H1 (cell line): ENCODE measurements around the gene DOCK1. TPM values are rescaled to one million over a fixed set of nuclear protein-coding genes. Genes with fewer than 3 reads are reported as not detected.

Experiments
- CTCF ChIA-PET: fragments of 300-600 bp; sonication (Branson Sonifier 250); formaldehyde crosslinking; loops from one replicate; lab custom pipeline; 2021; ENCODE audit not compliant: partially characterized antibody; lab: Charles Lee
- POLR2A ChIA-PET: fragments of 300-600 bp; sonication (Branson Sonifier 250); formaldehyde crosslinking; loops from one replicate; lab custom pipeline; 2021; ENCODE audit warnings: inconsistent platforms; ENCODE audit not compliant: partially characterized antibody; lab: Charles Lee
- DNase-seq, 2 experiments: peaks; one replicate each; pipeline versions ENCODE4 v3.0.0 to v3.0.0-alpha.2; 2010 to 2022; ENCODE audit warnings: low spot score in 2 of 2, low read depth in 1 of 2, mixed read lengths in 1 of 2
- FAIRE-seq: peaks from 2 replicates; lab custom pipeline; 2011; peaks lifted over from hg19 to GRCh38; lab: Jason Lieb, UNC
- H2AFZ ChIP-seq: 2 replicates; pipeline ENCODE4 v1.8.1; 2012; ENCODE audit warnings: low read length, inconsistent platforms
- H2AK5ac ChIP-seq: 2 replicates; pipeline ENCODE4 v1.6.1; 2013; ENCODE audit warnings: low read depth, low read length
- H2BK120ac ChIP-seq: replicated peaks from 2 replicates; pipeline ENCODE3; 2013; ENCODE audit warnings: low read depth, low read length, inconsistent platforms
- H2BK12ac ChIP-seq: 2 replicates; pipeline ENCODE4 v1.6.1; 2013; ENCODE audit warnings: low read depth, low read length
- H2BK15ac ChIP-seq: 2 replicates; pipeline ENCODE4 v1.6.1; 2013; ENCODE audit warnings: low read length
- H2BK20ac ChIP-seq: 2 replicates; pipeline ENCODE4 v1.6.1; 2013; ENCODE audit warnings: low read length
- H2BK5ac ChIP-seq: 2 replicates; pipeline ENCODE4 v1.6.1; 2013; ENCODE audit warnings: low read depth, low read length
- H3K14ac ChIP-seq: 2 replicates; pipeline ENCODE4 v1.6.1; 2013; ENCODE audit warnings: inconsistent platforms; ENCODE audit not compliant: insufficient read length
- H3K18ac ChIP-seq: 2 replicates; pipeline ENCODE4 v1.6.1; 2013; ENCODE audit warnings: low read length; ENCODE audit errors: extremely low read depth
- H3K23ac ChIP-seq: 2 replicates; pipeline ENCODE4 v1.6.1; 2013; ENCODE audit warnings: inconsistent platforms; ENCODE audit not compliant: insufficient read length
- H3K23me2 ChIP-seq: 2 replicates; pipeline ENCODE4 v1.6.1; 2013; ENCODE audit warnings: low read depth, low read length
- H3K27ac ChIP-seq: 2 replicates; pipeline ENCODE4 v1.6.1; 2011; ENCODE audit warnings: low read depth, low read length, inconsistent platforms
- H3K27me3 ChIP-seq, 4 experiments: replicated peaks in 1 of 4; 1 replicate in 1 of 4; 2 replicates in 3 of 4; pipeline versions ENCODE4 v1.6.1 to v1.8.1; 2011 to 2013; ENCODE audit warnings: low read length in 3 of 4, mild to moderate bottlenecking in 3 of 4, inconsistent platforms in 2 of 4, mixed read lengths in 2 of 4, moderate library complexity in 1 of 4; ENCODE audit not compliant: control insufficient read depth in 3 of 4, insufficient read depth in 3 of 4; ENCODE audit errors: extremely low read depth in 1 of 4
- H3K36me3 ChIP-seq, 4 experiments: 2 replicates each; pipeline versions ENCODE4 v1.6.1 to v1.8.1; 2011 to 2013; ENCODE audit warnings: mild to moderate bottlenecking in 4 of 4, low read length in 3 of 4, moderate library complexity in 2 of 4, control low read depth in 1 of 4, inconsistent platforms in 1 of 4; ENCODE audit not compliant: insufficient read depth in 4 of 4, control insufficient read depth in 2 of 4
- H3K4ac ChIP-seq: replicated peaks from 2 replicates; pipeline ENCODE3; 2013; ENCODE audit warnings: low read length, low read depth, mixed read lengths, inconsistent platforms; ENCODE audit not compliant: insufficient read length
- H3K4me1 ChIP-seq, 4 experiments: replicated peaks in 1 of 4; 1 replicate in 1 of 4; 2 replicates in 3 of 4; pipeline versions ENCODE4 v1.6.1 to v1.8.1; 2011 to 2013; ENCODE audit warnings: low read length in 3 of 4, inconsistent platforms in 2 of 4, mixed read lengths in 1 of 4; ENCODE audit not compliant: insufficient read depth in 4 of 4, control insufficient read depth in 3 of 4
- H3K4me2 ChIP-seq, 2 experiments: 2 replicates each; pipeline versions ENCODE4 v1.6.1 to v1.8.1; 2011 to 2013; ENCODE audit warnings: low read depth in 2 of 2, low read length in 2 of 2, control low read depth in 1 of 2, inconsistent platforms in 1 of 2, mild to moderate bottlenecking in 1 of 2; ENCODE audit not compliant: insufficient read depth in 1 of 2
- H3K4me3 ChIP-seq, 4 experiments: fragments of 200-600, 300-600 bp in 1 of 4; sonication (generic), shearing (Covaris generic), sonication (Bioruptor Twin) in 1 of 4; 2 replicates each; pipeline versions ENCODE4 v1.5.1 to v1.8.1; 2011 to 2016; ENCODE audit warnings: low read length in 4 of 4, low read depth in 3 of 4, control low read depth in 2 of 4, inconsistent platforms in 2 of 4, mild to moderate bottlenecking in 2 of 4, mixed read lengths in 1 of 4, moderate library complexity in 1 of 4; ENCODE audit not compliant: insufficient read depth in 2 of 4; ENCODE audit errors: extremely low read depth in 1 of 4
- H3K56ac ChIP-seq: replicated peaks from 2 replicates; pipeline ENCODE3; 2013; ENCODE audit warnings: low read depth, mild to moderate bottlenecking, mixed read lengths, low read length, inconsistent platforms; ENCODE audit not compliant: insufficient read length
- H3K79me1 ChIP-seq: 2 replicates; pipeline ENCODE4 v1.6.1; 2013; ENCODE audit warnings: low read depth, low read length, control low read depth
- H3K79me2 ChIP-seq, 2 experiments: 2 replicates each; pipeline versions ENCODE4 v1.6.1 to v1.8.1; 2012 to 2013; ENCODE audit warnings: low read length in 2 of 2, mild to moderate bottlenecking in 2 of 2, inconsistent platforms in 1 of 2; ENCODE audit not compliant: insufficient read depth in 2 of 2, control insufficient read depth in 1 of 2
- H3K9ac ChIP-seq, 4 experiments: replicated peaks in 1 of 4; 1 replicate in 1 of 4; 2 replicates in 3 of 4; pipeline versions ENCODE4 v1.6.1 to v1.8.1; 2011 to 2013; ENCODE audit warnings: low read depth in 3 of 4, low read length in 3 of 4, control low read depth in 2 of 4, mild to moderate bottlenecking in 2 of 4, moderate library complexity in 2 of 4, inconsistent platforms in 1 of 4; ENCODE audit errors: extremely low read depth in 1 of 4
- H3K9me3 ChIP-seq, 2 experiments: 2 replicates each; pipeline versions ENCODE4 v1.6.1 to v1.8.1; 2012 to 2013; ENCODE audit warnings: mild to moderate bottlenecking in 2 of 2, moderate library complexity in 2 of 2, control low read depth in 1 of 2, inconsistent platforms in 1 of 2, low read depth in 1 of 2, low read length in 1 of 2, mixed read lengths in 1 of 2; ENCODE audit not compliant: insufficient read depth in 2 of 2
- H4K20me1 ChIP-seq, 2 experiments: replicated peaks in 1 of 2; 2 replicates each; pipeline versions ENCODE3 to v1.8.1; 2011 to 2013; ENCODE audit warnings: inconsistent platforms in 2 of 2, low read length in 2 of 2, mild to moderate bottlenecking in 1 of 2; ENCODE audit not compliant: insufficient read depth in 2 of 2, control insufficient read depth in 1 of 2
- H4K5ac ChIP-seq: 2 replicates; pipeline ENCODE4 v1.6.1; 2013; ENCODE audit warnings: low read length, low read depth, mixed read lengths, inconsistent platforms; ENCODE audit not compliant: insufficient read length
- H4K8ac ChIP-seq: 2 replicates; pipeline ENCODE4 v1.8.0; 2013; ENCODE audit warnings: mild to moderate bottlenecking, moderate library complexity, low read length, inconsistent platforms; ENCODE audit not compliant: insufficient read depth; ENCODE audit errors: extremely low read depth
- H4K91ac ChIP-seq: replicated peaks from 2 replicates; pipeline ENCODE3; 2013; ENCODE audit warnings: low read length, mixed read lengths, inconsistent platforms; ENCODE audit not compliant: insufficient read length
- CBX5 ChIP-seq: fragments of 300-800, 300-1000 bp; sonication (generic); IDR thresholded peaks from 2 replicates; pipeline ENCODE4 v1.7.1; 2016; ENCODE audit warnings: antibody characterized with exemption, low read length, low read depth
- CBX8 ChIP-seq: fragments of 300-800, 300-1000 bp; sonication (generic); IDR thresholded peaks from 2 replicates; pipeline ENCODE4 v1.7.1; 2016; ENCODE audit warnings: low read depth, low read length, borderline replicate concordance
- EGR1 ChIP-seq: IDR thresholded peaks from 2 replicates; pipeline ENCODE4 v1.6.1; 2011; ENCODE audit warnings: low read depth, low read length, borderline replicate concordance
- FOSL1 ChIP-seq: IDR thresholded peaks from 2 replicates; pipeline ENCODE4 v1.6.1; 2011; ENCODE audit warnings: mild to moderate bottlenecking, low read depth, low read length, moderate library complexity; ENCODE audit not compliant: insufficient read depth
- GABPA ChIP-seq: IDR thresholded peaks from 2 replicates; pipeline ENCODE4 v1.6.1; 2011; ENCODE audit warnings: mild to moderate bottlenecking, low read length, moderate library complexity, borderline replicate concordance; ENCODE audit not compliant: insufficient read depth
- KDM1A ChIP-seq: fragments of 200-600, 300-600 bp; sonication (generic); IDR thresholded peaks from 2 replicates; pipeline ENCODE4 v1.7.1; 2016; ENCODE audit warnings: mild to moderate bottlenecking, low read length, borderline replicate concordance
- KDM5A ChIP-seq: fragments of 200-600 bp; IDR thresholded peaks from 2 replicates; pipeline ENCODE4 v1.7.1; 2012; ENCODE audit warnings: mild to moderate bottlenecking, low read length, inconsistent platforms, mixed read lengths
- POU5F1 ChIP-seq: IDR thresholded peaks from 2 replicates; pipeline ENCODE4 v1.6.1; 2011; ENCODE audit warnings: low read depth, mild to moderate bottlenecking, low read length, moderate library complexity
- RXRA ChIP-seq: IDR thresholded peaks from 2 replicates; pipeline ENCODE4 v1.6.1; 2011; ENCODE audit warnings: low read depth, mild to moderate bottlenecking, low read length, moderate library complexity; ENCODE audit not compliant: insufficient read depth
- TCF12 ChIP-seq: IDR thresholded peaks from 2 replicates; pipeline ENCODE4 v1.6.1; 2011; ENCODE audit warnings: low read depth, mild to moderate bottlenecking, low read length
- WGBS, 2 experiments: shearing (Covaris generic) in 1 of 2; methylation state at CpG; one replicate each; pipeline versions ENCODE4 v1.1.6 to v1.1.7; 2013 to 2015; ENCODE audit warnings: low lambda C conversion rate in 2 of 2, mixed read lengths in 2 of 2, inconsistent platforms in 1 of 2, low coverage in 1 of 2, missing lambda C conversion rate in 1 of 2; ENCODE audit not compliant: insufficient replicate concordance in 2 of 2, insufficient coverage in 1 of 2, insufficient read length in 1 of 2; ENCODE audit errors: extremely low coverage in 1 of 2, missing lambda C conversion rate in 1 of 2; 5-methylcytosine and 5-hydroxymethylcytosine counted together
- polyA plus RNA-seq, 7 experiments: library from polyadenylated mRNA; depleted of rRNA in 3 of 7; stranded (reverse) in 5 of 7; unstranded in 2 of 7; fragments of >200 nt in 5 of 7; fragments of 200-250 nt in 2 of 7; gene quantifications; 1 replicate in 5 of 7; 2 replicates in 1 of 7; 4 replicates in 1 of 7; pipeline versions ENCODE4 v1.2.1 to v1.2.3, GENCODE V29; 2011 to 2013; ENCODE audit warnings: missing spikeins in 2 of 7, mixed read lengths in 2 of 7
- total RNA-seq: library from RNA; stranded (reverse); fragmentation: NEBNext Ultra II Directional; extraction: Animal tissue kit (Norgen Biotek cat#: 25700); gene quantifications from 2 replicates; pipeline ENCODE4 v1.2.1, GENCODE V29; 2021

DOCK1 gene
- total and polyA plus RNA-seq, 2 of the 8 experiments (the other 6 are each of a cell fraction or from before 2014, with no cell fraction given), result 11.6 to 53.0 TPM

DNA sequence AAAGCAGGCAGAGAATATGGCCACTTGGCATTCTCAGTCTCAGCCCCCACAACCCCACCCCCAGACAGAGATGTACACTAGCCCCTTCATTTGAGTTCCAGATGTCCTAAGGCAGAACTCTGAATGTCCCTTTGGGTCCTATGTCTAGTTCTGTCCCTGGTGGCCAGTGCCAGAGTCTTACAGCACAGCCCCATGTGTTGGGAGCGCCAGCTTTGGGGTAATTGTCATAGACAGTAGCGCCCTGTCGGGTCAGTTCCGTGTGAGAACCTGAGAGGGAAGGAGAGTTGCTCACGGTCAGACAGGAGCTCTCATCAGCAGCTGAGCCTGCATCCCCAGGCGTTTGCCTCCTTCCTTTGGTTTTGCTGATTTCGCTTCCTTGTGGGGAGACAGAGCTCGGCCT is 386.1 kb downstream of the DOCK1 start:
- Histone ChIP-seq H3K18ac (no peak overlapping the region), H3K9ac (no peak overlapping the region), H3K79me2 (no peaks in the 10 kb centered on the region; a peak in 1 of 4 replicates), H3K14ac (no peak overlapping the region), H2BK15ac (no peak overlapping the region), H3K4me3 (no peak overlapping the region), H2AFZ (no peak overlapping the region), H4K91ac (no peak overlapping the region), H3K4me2 (no peak overlapping the region), H2BK12ac (no peak overlapping the region), H2BK5ac (no peak overlapping the region; the same call in 1 of the 2 replicates), H2BK120ac (no peak overlapping the region), H3K27me3 (no peaks in the 10 kb centered on the region), H4K8ac (no peak overlapping the region), H3K79me1 (no peaks in the 10 kb centered on the region), H3K4me1 (peaks cover 0 to 3% (median 1%) of the 10 kb centered on the region in 4 experiments; a peak in 1 of 7 replicates), H3K56ac (no peak overlapping the region), H3K23me2 (no peaks in the 10 kb centered on the region), H3K9me3 (peaks cover 8 to 9% of the 10 kb centered on the region in 2 experiments; a peak in 3 of 4 replicates), H3K4ac (no peak overlapping the region), H3K36me3 (no peaks in the 10 kb centered on the region), H3K27ac (no peak overlapping the region), H2AK5ac (no peak overlapping the region), H3K23ac (no peak overlapping the region), H2BK20ac (no peak overlapping the region), H4K20me1 (no peaks in the 10 kb centered on the region), H4K5ac (no peak overlapping the region)
- DNase-seq, result no peak
- ChIA-PET CTCF (interaction anchor here (1.8 kb wide), 1 partner anchor 18 kb away, joined by 4 read pairs; no protein-coding TSS in a partner anchor), POLR2A (no interaction called here)
- WGBS, 2 experiments, result 79% methylated on average over 8 of the region's 8 CpGs; no CpG with 5 or more reads in 1 of the 2 experiments
- FAIRE-seq, result no peak
- TF ChIP-seq CBX8, result no peak
- no peak for TF ChIP-seq POU5F1
- TF ChIP-seq CBX5, result no peak
- no peak for TF ChIP-seq EGR1
- no peak for TF ChIP-seq RXRA
- TF ChIP-seq GABPA, result no peak
- no peak for TF ChIP-seq TCF12
- no peak for TF ChIP-seq KDM1A
- no peak for TF ChIP-seq KDM5A
- TF ChIP-seq FOSL1, result no peak
